ENCODE results near the gene ZC3H4.

The ZC3H4 gene

DNA sequence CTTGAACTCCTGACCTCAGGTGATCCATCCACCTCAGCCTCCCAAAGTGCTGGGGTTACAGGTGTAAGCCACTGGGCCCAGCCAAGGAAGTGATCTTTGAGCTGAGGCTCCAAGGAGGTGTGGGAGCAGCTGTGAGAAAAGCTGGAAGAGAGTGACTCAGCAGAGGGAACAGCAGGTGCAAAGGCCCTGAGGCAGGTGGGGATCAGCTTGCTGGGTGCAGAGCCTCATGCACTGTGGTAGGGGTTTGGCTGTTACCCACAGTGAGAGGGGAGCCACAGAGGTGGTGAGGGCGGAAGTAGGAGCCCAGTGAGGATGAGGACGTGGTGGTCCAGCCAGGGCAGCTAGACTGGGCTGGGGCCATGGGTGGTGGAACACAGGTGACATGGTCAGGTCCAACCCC lies 87.4 kb downstream of the ZC3H4 start:
- Histone ChIP-seq H3K9me3 (ENCODE audit: control insufficient read depth in 5 of 5, low read length in 5 of 5) (no peaks in the 10 kb centered on the region), H3K36me3 (ENCODE audit: control insufficient read depth in 5 of 5, insufficient read depth in 5 of 5, low read length in 5 of 5) (no peaks in the 10 kb centered on the region), H3K4me1 (ENCODE audit: control insufficient read depth in 5 of 5, insufficient read depth in 5 of 5, low read length in 5 of 5) (peaks cover 0 to 11% (median 8%) of the 10 kb centered on the region in 5 donors), H3K27me3 (ENCODE audit: control insufficient read depth in 5 of 5, insufficient read depth in 4 of 5, low read length in 5 of 5) (peaks cover 35 to 61% (median 48%) of the 10 kb centered on the region in 5 donors), H3K27ac (ENCODE audit: low read depth, low read length) (no peak overlapping the region), H3K9ac (ENCODE audit: low read length in 5 of 5) (no peak overlapping the region), H3K4me3 (ENCODE audit: low read depth in 1 of 5, low read length in 5 of 5) (no peak overlapping the region)

DNA sequence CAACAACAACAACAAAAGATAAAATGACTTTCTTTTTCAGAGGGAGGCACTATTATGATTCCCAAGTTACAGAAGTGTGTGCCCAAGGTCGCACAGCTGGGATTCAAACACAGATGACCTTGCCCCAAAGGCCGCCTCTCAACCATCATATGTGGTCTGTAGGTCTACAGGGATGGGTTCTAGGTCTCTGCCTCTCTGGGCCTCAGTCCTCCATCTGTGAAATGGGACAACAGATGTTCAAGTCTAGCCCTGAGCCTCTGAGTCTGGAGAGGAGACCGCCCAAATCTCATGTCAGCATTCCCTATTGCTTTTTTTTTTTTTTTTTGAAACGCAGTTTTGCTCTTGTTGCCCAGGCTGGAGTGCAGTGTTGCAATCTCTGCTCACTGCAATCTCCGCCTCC lies 89.1 kb downstream of the ZC3H4 start:
- H3K9me3 ChIP-seq (ENCODE audit: control insufficient read depth in 5 of 5, low read length in 5 of 5) = no peaks in the 10 kb centered on the region
- peaks cover 0 to 26% (median 20%) of the 10 kb centered on the region in 5 donors for H3K4me1 ChIP-seq (ENCODE audit: control insufficient read depth in 5 of 5, insufficient read depth in 5 of 5, low read length in 5 of 5)
- H3K27ac ChIP-seq (ENCODE audit: low read depth, low read length) = no peak overlapping the region
- no peak overlapping the region for H3K9ac ChIP-seq (ENCODE audit: low read length in 5 of 5)
- no peaks in the 10 kb centered on the region for H3K36me3 ChIP-seq (ENCODE audit: control insufficient read depth in 5 of 5, insufficient read depth in 5 of 5, low read length in 5 of 5)
- H3K4me3 ChIP-seq (ENCODE audit: low read depth in 1 of 5, low read length in 5 of 5) = no peak overlapping the region
- peaks cover 44 to 69% (median 53%) of the 10 kb centered on the region in 5 donors for H3K27me3 ChIP-seq (ENCODE audit: control insufficient read depth in 5 of 5, insufficient read depth in 4 of 5, low read length in 5 of 5)

DNA sequence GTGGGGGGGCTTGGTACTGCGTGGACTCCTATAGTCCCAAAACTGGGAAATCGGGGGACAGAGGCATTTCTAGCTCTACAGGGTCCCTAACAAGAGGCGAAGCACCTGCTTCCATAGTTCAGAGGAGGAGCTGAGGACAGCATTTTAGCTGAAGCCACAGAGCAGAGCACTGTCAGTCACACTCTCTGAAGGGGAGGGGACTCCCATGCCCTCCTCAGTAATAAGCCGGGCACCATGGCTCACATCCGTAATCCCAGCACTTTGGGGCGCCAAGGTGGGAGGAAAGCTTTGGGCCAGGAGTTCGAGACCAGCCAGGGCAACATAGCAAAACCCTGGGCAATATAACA lies 90.2 kb downstream of the ZC3H4 start:
- H3K9me3 ChIP-seq (ENCODE audit: control insufficient read depth in 5 of 5, low read length in 5 of 5) = no peaks in the 10 kb centered on the region
- H3K9ac ChIP-seq (ENCODE audit: low read length in 5 of 5) = no peak overlapping the region
- peaks cover 0 to 28% (median 23%) of the 10 kb centered on the region in 5 donors for H3K4me1 ChIP-seq (ENCODE audit: control insufficient read depth in 5 of 5, insufficient read depth in 5 of 5, low read length in 5 of 5)
- no peak overlapping the region for H3K27ac ChIP-seq (ENCODE audit: low read depth, low read length)
- H3K4me3 ChIP-seq (ENCODE audit: low read depth in 1 of 5, low read length in 5 of 5) = no peak overlapping the region
- peaks cover 46 to 68% (median 57%) of the 10 kb centered on the region in 5 donors for H3K27me3 ChIP-seq (ENCODE audit: control insufficient read depth in 5 of 5, insufficient read depth in 4 of 5, low read length in 5 of 5)
- no peaks in the 10 kb centered on the region for H3K36me3 ChIP-seq (ENCODE audit: control insufficient read depth in 5 of 5, insufficient read depth in 5 of 5, low read length in 5 of 5)

DNA sequence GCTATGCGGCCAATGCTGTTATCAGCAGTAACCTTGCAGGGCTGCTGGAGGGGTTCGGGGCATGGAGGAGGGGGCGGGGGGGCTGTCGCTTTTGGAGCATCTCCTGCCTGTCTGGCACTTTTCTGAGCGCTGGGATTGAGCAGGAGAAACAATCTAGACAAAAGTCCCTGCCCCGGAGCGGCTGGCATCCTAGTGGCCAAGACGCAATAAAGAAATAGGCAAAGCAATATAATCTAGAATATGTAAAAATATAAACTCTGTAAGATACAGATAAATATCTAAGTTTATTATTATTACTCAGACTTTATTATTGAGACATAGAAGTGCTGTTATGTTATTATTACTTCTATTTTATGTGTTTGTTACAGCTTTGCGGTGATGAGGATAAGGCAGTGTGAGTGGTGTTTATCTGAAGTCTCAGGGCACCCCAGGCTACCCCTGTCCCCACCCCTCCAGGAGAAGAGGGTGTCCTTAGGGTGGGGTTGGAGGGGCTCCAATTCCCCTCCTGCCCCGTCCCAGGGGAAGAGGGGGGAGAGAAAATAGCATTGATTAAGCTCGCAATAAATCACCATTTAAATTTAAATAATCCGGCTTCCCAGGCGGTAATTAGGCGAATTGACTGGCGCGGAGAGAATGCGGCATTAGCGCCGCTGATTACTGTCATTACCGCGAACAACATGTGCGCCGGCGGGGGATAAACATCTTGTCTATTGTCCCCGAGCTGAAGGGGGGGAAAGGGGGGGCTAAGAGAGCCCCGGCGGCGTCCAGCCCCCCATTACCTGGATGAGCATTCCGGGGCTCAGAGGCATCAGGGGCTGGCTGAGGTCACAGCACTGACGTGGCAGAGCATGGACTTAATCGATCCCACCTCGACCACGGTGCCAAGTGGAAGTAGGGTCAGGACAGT lies 90.8 kb downstream of the ZC3H4 start:
- Histone ChIP-seq H3K27ac (ENCODE audit: low read depth, low read length) (no peak overlapping the region), H3K36me3 (ENCODE audit: control insufficient read depth in 5 of 5, insufficient read depth in 5 of 5, low read length in 5 of 5) (no peaks in the 10 kb centered on the region), H3K9me3 (ENCODE audit: control insufficient read depth in 5 of 5, low read length in 5 of 5) (no peaks in the 10 kb centered on the region), H3K9ac (ENCODE audit: low read length in 5 of 5) (no peak overlapping the region), H3K4me3 (ENCODE audit: low read depth in 1 of 5, low read length in 5 of 5) (no peak overlapping the region), H3K27me3 (ENCODE audit: control insufficient read depth in 5 of 5, insufficient read depth in 4 of 5, low read length in 5 of 5) (peaks cover 41 to 63% (median 52%) of the 10 kb centered on the region in 5 donors), H3K4me1 (ENCODE audit: control insufficient read depth in 5 of 5, insufficient read depth in 5 of 5, low read length in 5 of 5) (peaks cover 0 to 28% (median 23%) of the 10 kb centered on the region in 5 donors)

DNA sequence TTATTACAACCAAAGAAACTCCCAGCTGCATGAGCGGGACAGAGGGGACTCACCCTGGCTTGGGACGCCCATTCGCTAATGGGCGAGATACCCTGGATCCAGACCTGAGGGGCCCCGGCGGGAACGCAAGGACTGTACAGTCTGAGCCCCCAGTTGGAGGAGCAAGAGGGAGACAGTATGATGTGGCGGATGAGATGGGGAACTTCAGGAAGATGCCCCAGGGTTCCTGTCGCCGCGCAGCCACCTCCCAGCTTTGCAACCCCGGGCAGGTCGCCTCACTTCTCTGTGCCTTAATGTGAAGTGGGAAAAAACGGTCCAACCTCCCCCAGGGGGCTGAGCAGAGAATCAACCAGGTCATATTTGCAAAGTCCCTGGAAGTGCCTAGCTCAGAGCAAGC lies 91.4 kb downstream of the ZC3H4 start:
- Histone ChIP-seq H3K9me3 (ENCODE audit: control insufficient read depth in 5 of 5, low read length in 5 of 5) (no peaks in the 10 kb centered on the region), H3K36me3 (ENCODE audit: control insufficient read depth in 5 of 5, insufficient read depth in 5 of 5, low read length in 5 of 5) (no peaks in the 10 kb centered on the region), H3K4me1 (ENCODE audit: control insufficient read depth in 5 of 5, insufficient read depth in 5 of 5, low read length in 5 of 5) (peaks cover 0 to 28% (median 23%) of the 10 kb centered on the region in 5 donors), H3K4me3 (ENCODE audit: low read depth in 1 of 5, low read length in 5 of 5) (no peak overlapping the region), H3K27ac (ENCODE audit: low read depth, low read length) (no peak overlapping the region), H3K9ac (ENCODE audit: low read length in 5 of 5) (no peak overlapping the region), H3K27me3 (ENCODE audit: control insufficient read depth in 5 of 5, insufficient read depth in 4 of 5, low read length in 5 of 5) (peaks cover 38 to 56% (median 50%) of the 10 kb centered on the region in 5 donors)

DNA sequence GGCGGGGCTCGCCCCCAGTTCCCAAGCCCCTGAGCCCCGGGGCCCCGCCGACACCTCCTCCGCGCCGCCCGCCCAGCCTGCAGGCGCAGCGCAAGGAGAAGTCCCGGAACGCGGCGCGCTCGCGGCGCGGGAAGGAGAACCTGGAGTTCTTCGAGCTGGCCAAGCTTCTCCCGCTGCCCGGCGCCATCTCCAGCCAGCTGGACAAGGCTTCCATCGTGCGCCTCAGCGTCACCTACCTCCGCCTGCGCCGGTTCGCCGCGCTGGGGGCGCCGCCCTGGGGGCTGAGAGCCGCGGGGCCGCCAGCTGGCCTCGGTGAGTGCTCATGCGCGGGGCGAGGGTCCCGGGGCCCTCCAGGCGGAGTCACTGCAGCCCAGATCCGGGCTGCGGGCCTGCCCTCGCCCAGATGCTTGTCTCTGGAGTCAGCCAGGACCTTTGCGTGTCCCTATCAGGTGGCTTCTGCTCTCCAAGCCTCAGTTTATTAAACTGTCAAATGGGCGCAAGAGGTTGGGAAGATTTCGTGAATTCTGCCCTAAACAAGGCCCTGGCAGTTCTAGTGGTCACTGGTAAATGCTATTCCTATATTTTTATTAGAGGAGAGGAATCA lies 91.9 kb downstream of the ZC3H4 start:
- Histone ChIP-seq H3K9ac (ENCODE audit: low read length in 5 of 5) (no peak overlapping the region), H3K36me3 (ENCODE audit: control insufficient read depth in 5 of 5, insufficient read depth in 5 of 5, low read length in 5 of 5) (no peaks in the 10 kb centered on the region), H3K27ac (ENCODE audit: low read depth, low read length) (no peak overlapping the region), H3K4me1 (ENCODE audit: control insufficient read depth in 5 of 5, insufficient read depth in 5 of 5, low read length in 5 of 5) (peaks cover 0 to 28% (median 23%) of the 10 kb centered on the region in 5 donors), H3K27me3 (ENCODE audit: control insufficient read depth in 5 of 5, insufficient read depth in 4 of 5, low read length in 5 of 5) (peaks cover 38 to 53% (median 46%) of the 10 kb centered on the region in 5 donors), H3K9me3 (ENCODE audit: control insufficient read depth in 5 of 5, low read length in 5 of 5) (no peaks in the 10 kb centered on the region), H3K4me3 (ENCODE audit: low read depth in 1 of 5, low read length in 5 of 5) (peak overlapping the region in 1 of 5 donors; percentile 44)

DNA sequence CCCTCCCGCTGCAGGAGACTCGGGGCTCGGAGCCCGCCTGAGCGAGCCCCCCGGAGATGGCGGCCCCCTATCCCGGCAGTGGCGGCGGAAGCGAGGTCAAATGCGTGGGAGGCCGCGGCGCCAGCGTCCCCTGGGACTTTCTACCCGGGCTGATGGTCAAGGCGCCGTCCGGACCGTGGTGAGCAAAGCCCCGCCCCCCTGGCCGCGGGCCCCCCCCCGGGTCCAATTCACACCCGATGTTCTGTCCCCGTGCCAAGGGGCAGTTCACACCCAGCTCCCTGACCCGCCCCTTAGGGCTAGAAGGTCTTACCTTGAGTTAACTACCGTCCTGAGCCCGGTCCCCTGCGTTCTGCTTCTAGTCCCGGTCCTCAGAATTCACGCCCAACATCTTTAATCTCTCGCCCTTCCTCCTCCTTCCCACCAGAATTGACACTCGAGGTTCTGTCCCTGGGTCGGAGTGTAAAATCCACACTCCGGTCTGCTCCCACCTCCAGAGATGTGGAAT lies 92.5 kb downstream of the ZC3H4 start:
- Histone ChIP-seq H3K9ac (ENCODE audit: low read length in 5 of 5) (no peak overlapping the region), H3K4me3 (ENCODE audit: low read depth in 1 of 5, low read length in 5 of 5) (peak overlapping the region in 3 of 5 donors; percentile 8 to 44 (median 22)), H3K9me3 (ENCODE audit: control insufficient read depth in 5 of 5, low read length in 5 of 5) (no peaks in the 10 kb centered on the region), H3K36me3 (ENCODE audit: control insufficient read depth in 5 of 5, insufficient read depth in 5 of 5, low read length in 5 of 5) (no peaks in the 10 kb centered on the region), H3K27ac (ENCODE audit: low read depth, low read length) (no peak overlapping the region), H3K4me1 (ENCODE audit: control insufficient read depth in 5 of 5, insufficient read depth in 5 of 5, low read length in 5 of 5) (peaks cover 0 to 28% (median 23%) of the 10 kb centered on the region in 5 donors), H3K27me3 (ENCODE audit: control insufficient read depth in 5 of 5, insufficient read depth in 4 of 5, low read length in 5 of 5) (peaks cover 34 to 49% (median 41%) of the 10 kb centered on the region in 5 donors)

DNA sequence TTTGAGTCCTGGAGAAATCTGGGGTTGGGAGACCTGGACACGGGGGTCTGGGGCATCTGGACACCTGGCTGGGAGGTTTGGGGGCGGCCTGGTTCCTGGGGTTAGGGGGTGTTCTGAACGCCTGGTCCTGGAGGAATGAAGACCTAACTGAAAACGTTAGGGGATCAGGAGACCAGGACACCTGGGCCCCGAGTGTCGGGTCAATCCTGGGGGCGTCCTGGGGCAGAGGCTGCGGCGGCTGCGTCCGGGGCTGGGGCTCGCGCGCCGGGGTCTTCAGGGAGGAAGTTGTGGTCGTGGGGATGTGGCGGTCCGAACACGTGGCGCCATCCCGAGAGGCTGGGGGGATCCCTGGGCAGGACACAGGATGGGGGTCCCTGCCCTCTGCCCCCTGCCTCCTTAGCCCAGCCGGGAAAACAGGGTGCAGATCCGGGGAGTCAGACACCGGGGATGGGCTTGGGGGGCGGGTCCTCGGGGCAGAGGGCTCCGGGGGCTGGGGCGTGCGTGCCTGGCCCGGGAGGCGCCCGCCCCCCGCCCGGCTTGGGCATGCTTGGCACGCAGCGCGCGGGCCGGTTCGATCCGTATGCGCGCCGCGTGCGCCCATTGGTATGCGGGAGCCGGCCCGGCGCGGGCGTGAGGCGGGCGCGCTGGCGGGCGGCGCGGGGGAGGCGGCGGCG lies 93.3 kb downstream of the ZC3H4 start:
- Histone ChIP-seq H3K27me3 (ENCODE audit: control insufficient read depth in 5 of 5, insufficient read depth in 4 of 5, low read length in 5 of 5) (peaks cover 33 to 49% (median 41%) of the 10 kb centered on the region in 5 donors), H3K27ac (ENCODE audit: low read depth, low read length) (no peak overlapping the region), H3K4me1 (ENCODE audit: control insufficient read depth in 5 of 5, insufficient read depth in 5 of 5, low read length in 5 of 5) (peaks cover 0 to 28% (median 23%) of the 10 kb centered on the region in 5 donors)

DNA sequence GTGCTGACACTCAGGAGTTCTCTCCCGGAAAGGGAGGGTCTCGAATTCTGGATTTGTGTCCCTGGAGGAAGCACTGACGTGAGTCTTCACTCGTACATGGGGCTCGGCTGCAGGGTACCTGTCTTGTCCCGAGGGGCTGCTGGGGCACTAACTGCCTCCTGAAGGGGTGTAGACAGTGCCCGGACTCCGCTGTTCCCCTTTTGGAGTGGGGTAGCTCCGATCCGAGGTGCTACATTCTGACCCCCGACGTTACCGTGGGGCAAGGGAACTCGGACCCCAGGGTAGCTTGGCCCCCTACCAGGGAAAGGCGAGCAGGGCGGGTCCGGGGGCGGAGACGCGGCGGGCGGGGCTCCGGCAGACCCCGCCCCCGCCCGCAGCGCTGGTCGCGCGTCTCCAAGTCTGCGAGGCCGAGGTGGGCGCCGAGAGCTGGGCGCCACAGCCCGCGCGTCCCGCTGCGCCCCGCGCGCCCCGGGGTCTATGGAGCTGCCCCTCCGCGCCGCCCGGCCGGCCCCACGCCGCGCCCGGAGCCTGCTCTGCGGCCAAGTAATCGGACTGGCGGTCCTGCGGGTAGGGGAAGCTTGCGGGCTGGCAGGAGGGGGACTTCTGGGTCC lies 94.0 kb downstream of the ZC3H4 start, which contains the start of gene NPAS1:
Gene NPAS1 (plus strand): TSS at position 407 of the 611 bp plus-strand sequence. CDS start 1,211 bp downstream, outside the sequence.
- Histone ChIP-seq H3K36me3 (ENCODE audit: control insufficient read depth in 5 of 5, insufficient read depth in 5 of 5, low read length in 5 of 5) (no peaks in the 10 kb centered on the region), H3K4me1 (ENCODE audit: control insufficient read depth in 5 of 5, insufficient read depth in 5 of 5, low read length in 5 of 5) (peaks cover 0 to 28% (median 23%) of the 10 kb centered on the region in 5 donors), H3K9ac (ENCODE audit: low read length in 5 of 5) (no peak within 1 kb of the TSS), H3K27me3 (ENCODE audit: control insufficient read depth in 5 of 5, insufficient read depth in 4 of 5, low read length in 5 of 5) (peaks cover 33 to 48% (median 41%) of the 10 kb centered on the region in 5 donors), H3K27ac (ENCODE audit: low read depth, low read length) (no peak within 1 kb of the TSS), H3K4me3 (ENCODE audit: low read depth in 1 of 5, low read length in 5 of 5) (peak within 1 kb of the TSS in 1 of 5 donors; percentile 22), H3K9me3 (ENCODE audit: control insufficient read depth in 5 of 5, low read length in 5 of 5) (no peaks in the 10 kb centered on the region)

More for the DNA sequence above, 93.3 kb downstream of the ZC3H4 start:
- H3K9ac ChIP-seq (ENCODE audit: low read length in 5 of 5) = no peak overlapping the region
- H3K4me3 ChIP-seq (ENCODE audit: low read depth in 1 of 5, low read length in 5 of 5) = peak overlapping the region in 1 of 5 donors; percentile 22
- H3K36me3 ChIP-seq (ENCODE audit: control insufficient read depth in 5 of 5, insufficient read depth in 5 of 5, low read length in 5 of 5) = no peaks in the 10 kb centered on the region
- H3K9me3 ChIP-seq (ENCODE audit: control insufficient read depth in 5 of 5, low read length in 5 of 5) = no peaks in the 10 kb centered on the region

Data from subcutaneous abdominal adipose tissue (tissue), 5 donors.